PFSK-1 (cell line): ENCODE results near the gene CENPX.

ENCODE experiments used
- FOXP2 ChIP-seq: optimal IDR thresholded peaks from 2 replicates; pipeline ENCODE3; 2011; ENCODE audit warnings: borderline replicate concordance, control low read depth, inconsistent platforms; ENCODE audit not compliant: insufficient read depth; ENCODE audit errors: extremely low read length, extremely low read depth
- POLR2AphosphoS5 ChIP-seq: IDR thresholded peaks from 2 replicates; pipeline ENCODE4 v1.6.1; 2012; ENCODE audit warnings: low read depth, mild to moderate bottlenecking, control low read depth, low read length, moderate library complexity
- SIN3A ChIP-seq: IDR thresholded peaks from 2 replicates; pipeline ENCODE4 v1.6.1; 2012; ENCODE audit warnings: mild to moderate bottlenecking, low read length, moderate library complexity, borderline replicate concordance; ENCODE audit not compliant: insufficient read depth
- TAF1 ChIP-seq: IDR thresholded peaks from 2 replicates; pipeline ENCODE4 v1.6.1; 2012; ENCODE audit warnings: low read length, control low read depth, borderline replicate concordance; ENCODE audit not compliant: insufficient read depth

GRCh38 chr17:81987161-81987770 lies 35.4 kb downstream of the CENPX start:
- TF ChIP-seq SIN3A (no peak), POLR2AphosphoS5 (no peak), TAF1 (no peak), FOXP2 (no peak)
